Amygdala (tissue), 56 donors: ENCODE data around the gene PRR7.

Source experiments
- DNase-seq, 56 donors: peaks; one replicate each; lab custom pipeline; 2025; lab: John Stamatoyannopoulos, UW

The PRR7 gene

GRCh38 chr5:177462021-177462670 lies 15.5 kb downstream of the PRR7 start:
- DNase-seq = no peak

- DNase-seq = no peak
Observed at GRCh38 chr5:177465044-177465443, 18.4 kb downstream of the PRR7 start.

GRCh38 chr5:177466861-177467260 lies 20.2 kb downstream of the PRR7 start:
- DNase-seq = no peak

GRCh38 chr5:177467436-177467835 lies 20.8 kb downstream of the PRR7 start:
- DNase-seq = no peak

- no peak for DNase-seq
Observed at GRCh38 chr5:177468329-177468684, 21.7 kb downstream of the PRR7 start.

GRCh38 chr5:177468685-177469628 lies 22.3 kb downstream of the PRR7 start:
- DNase-seq = peak in 38 of 56 donors; percentile 17 to 85 (median 52)

- no peak for DNase-seq
Observed at GRCh38 chr5:177469750-177470525, 23.3 kb downstream of the PRR7 start.

GRCh38 chr5:177470759-177471536 lies 24.3 kb downstream of the PRR7 start:
- no peak for DNase-seq

- DNase-seq = no peak
Observed at GRCh38 chr5:177471610-177472356, 25.2 kb downstream of the PRR7 start.

- no peak for DNase-seq
Observed at GRCh38 chr5:177472460-177473442, 26.1 kb downstream of the PRR7 start.

- DNase-seq = peak in 14 of 56 donors; percentile 13 to 61 (median 38)
Observed at GRCh38 chr5:177473443-177474001, 26.9 kb downstream of the PRR7 start, which contains the start of gene DBN1. TSS of gene DBN1 (minus strand) at chr5:177473634. CDS start at chr5:177473521, 113 bp downstream.

GRCh38 chr5:177474002-177474476 lies 27.4 kb downstream of the PRR7 start:
- DNase-seq = no peak

- no peak for DNase-seq
Observed at GRCh38 chr5:177474846-177475562, 28.4 kb downstream of the PRR7 start.

GRCh38 chr5:177475563-177476427 lies 29.2 kb downstream of the PRR7 start:
- DNase-seq = no peak

- DNase-seq = no peak
Observed at GRCh38 chr5:177476531-177477233, 30.1 kb downstream of the PRR7 start.
